H1 (cell line): Measurements from ENCODE around the gene SPATS2L. TPM values are rescaled to one million over a fixed set of nuclear protein-coding genes. Genes with fewer than 3 reads are reported as not detected.

Source experiments
- CTCF ChIA-PET: fragments of 300-600 bp; sonication (Branson Sonifier 250); formaldehyde crosslinking; loops from one replicate; lab custom pipeline; 2021; ENCODE audit not compliant: partially characterized antibody; lab: Charles Lee
- POLR2A ChIA-PET: fragments of 300-600 bp; sonication (Branson Sonifier 250); formaldehyde crosslinking; loops from one replicate; lab custom pipeline; 2021; ENCODE audit warnings: inconsistent platforms; ENCODE audit not compliant: partially characterized antibody; lab: Charles Lee
- DNase-seq, 2 experiments: peaks; one replicate each; pipeline versions ENCODE4 v3.0.0 to v3.0.0-alpha.2; 2010 to 2022; ENCODE audit warnings: low spot score in 2 of 2, low read depth in 1 of 2, mixed read lengths in 1 of 2
- FAIRE-seq: peaks from 2 replicates; lab custom pipeline; 2011; peaks lifted over from hg19 to GRCh38; lab: Jason Lieb, UNC
- H2AFZ ChIP-seq: 2 replicates; pipeline ENCODE4 v1.8.1; 2012; ENCODE audit warnings: low read length, inconsistent platforms
- H2AK5ac ChIP-seq: 2 replicates; pipeline ENCODE4 v1.6.1; 2013; ENCODE audit warnings: low read depth, low read length
- H2BK120ac ChIP-seq: replicated peaks from 2 replicates; pipeline ENCODE3; 2013; ENCODE audit warnings: low read depth, low read length, inconsistent platforms
- H2BK12ac ChIP-seq: 2 replicates; pipeline ENCODE4 v1.6.1; 2013; ENCODE audit warnings: low read depth, low read length
- H2BK15ac ChIP-seq: 2 replicates; pipeline ENCODE4 v1.6.1; 2013; ENCODE audit warnings: low read length
- H2BK20ac ChIP-seq: 2 replicates; pipeline ENCODE4 v1.6.1; 2013; ENCODE audit warnings: low read length
- H2BK5ac ChIP-seq: 2 replicates; pipeline ENCODE4 v1.6.1; 2013; ENCODE audit warnings: low read depth, low read length
- H3K14ac ChIP-seq: 2 replicates; pipeline ENCODE4 v1.6.1; 2013; ENCODE audit warnings: inconsistent platforms; ENCODE audit not compliant: insufficient read length
- H3K18ac ChIP-seq: 2 replicates; pipeline ENCODE4 v1.6.1; 2013; ENCODE audit warnings: low read length; ENCODE audit errors: extremely low read depth
- H3K23ac ChIP-seq: 2 replicates; pipeline ENCODE4 v1.6.1; 2013; ENCODE audit warnings: inconsistent platforms; ENCODE audit not compliant: insufficient read length
- H3K23me2 ChIP-seq: 2 replicates; pipeline ENCODE4 v1.6.1; 2013; ENCODE audit warnings: low read depth, low read length
- H3K27ac ChIP-seq: 2 replicates; pipeline ENCODE4 v1.6.1; 2011; ENCODE audit warnings: low read depth, low read length, inconsistent platforms
- H3K27me3 ChIP-seq, 4 experiments: replicated peaks in 1 of 4; 1 replicate in 1 of 4; 2 replicates in 3 of 4; pipeline versions ENCODE4 v1.6.1 to v1.8.1; 2011 to 2013; ENCODE audit warnings: low read length in 3 of 4, mild to moderate bottlenecking in 3 of 4, inconsistent platforms in 2 of 4, mixed read lengths in 2 of 4, moderate library complexity in 1 of 4; ENCODE audit not compliant: control insufficient read depth in 3 of 4, insufficient read depth in 3 of 4; ENCODE audit errors: extremely low read depth in 1 of 4
- H3K36me3 ChIP-seq, 4 experiments: 2 replicates each; pipeline versions ENCODE4 v1.6.1 to v1.8.1; 2011 to 2013; ENCODE audit warnings: mild to moderate bottlenecking in 4 of 4, low read length in 3 of 4, moderate library complexity in 2 of 4, control low read depth in 1 of 4, inconsistent platforms in 1 of 4; ENCODE audit not compliant: insufficient read depth in 4 of 4, control insufficient read depth in 2 of 4
- H3K4ac ChIP-seq: replicated peaks from 2 replicates; pipeline ENCODE3; 2013; ENCODE audit warnings: low read length, low read depth, mixed read lengths, inconsistent platforms; ENCODE audit not compliant: insufficient read length
- H3K4me1 ChIP-seq, 4 experiments: replicated peaks in 1 of 4; 1 replicate in 1 of 4; 2 replicates in 3 of 4; pipeline versions ENCODE4 v1.6.1 to v1.8.1; 2011 to 2013; ENCODE audit warnings: low read length in 3 of 4, inconsistent platforms in 2 of 4, mixed read lengths in 1 of 4; ENCODE audit not compliant: insufficient read depth in 4 of 4, control insufficient read depth in 3 of 4
- H3K4me2 ChIP-seq, 2 experiments: 2 replicates each; pipeline versions ENCODE4 v1.6.1 to v1.8.1; 2011 to 2013; ENCODE audit warnings: low read depth in 2 of 2, low read length in 2 of 2, control low read depth in 1 of 2, inconsistent platforms in 1 of 2, mild to moderate bottlenecking in 1 of 2; ENCODE audit not compliant: insufficient read depth in 1 of 2
- H3K4me3 ChIP-seq, 4 experiments: fragments of 200-600, 300-600 bp in 1 of 4; sonication (generic), shearing (Covaris generic), sonication (Bioruptor Twin) in 1 of 4; 2 replicates each; pipeline versions ENCODE4 v1.5.1 to v1.8.1; 2011 to 2016; ENCODE audit warnings: low read length in 4 of 4, low read depth in 3 of 4, control low read depth in 2 of 4, inconsistent platforms in 2 of 4, mild to moderate bottlenecking in 2 of 4, mixed read lengths in 1 of 4, moderate library complexity in 1 of 4; ENCODE audit not compliant: insufficient read depth in 2 of 4; ENCODE audit errors: extremely low read depth in 1 of 4
- H3K56ac ChIP-seq: replicated peaks from 2 replicates; pipeline ENCODE3; 2013; ENCODE audit warnings: low read depth, mild to moderate bottlenecking, mixed read lengths, low read length, inconsistent platforms; ENCODE audit not compliant: insufficient read length
- H3K79me1 ChIP-seq: 2 replicates; pipeline ENCODE4 v1.6.1; 2013; ENCODE audit warnings: low read depth, low read length, control low read depth
- H3K79me2 ChIP-seq, 2 experiments: 2 replicates each; pipeline versions ENCODE4 v1.6.1 to v1.8.1; 2012 to 2013; ENCODE audit warnings: low read length in 2 of 2, mild to moderate bottlenecking in 2 of 2, inconsistent platforms in 1 of 2; ENCODE audit not compliant: insufficient read depth in 2 of 2, control insufficient read depth in 1 of 2
- H3K9ac ChIP-seq, 4 experiments: replicated peaks in 1 of 4; 1 replicate in 1 of 4; 2 replicates in 3 of 4; pipeline versions ENCODE4 v1.6.1 to v1.8.1; 2011 to 2013; ENCODE audit warnings: low read depth in 3 of 4, low read length in 3 of 4, control low read depth in 2 of 4, mild to moderate bottlenecking in 2 of 4, moderate library complexity in 2 of 4, inconsistent platforms in 1 of 4; ENCODE audit errors: extremely low read depth in 1 of 4
- H3K9me3 ChIP-seq, 2 experiments: 2 replicates each; pipeline versions ENCODE4 v1.6.1 to v1.8.1; 2012 to 2013; ENCODE audit warnings: mild to moderate bottlenecking in 2 of 2, moderate library complexity in 2 of 2, control low read depth in 1 of 2, inconsistent platforms in 1 of 2, low read depth in 1 of 2, low read length in 1 of 2, mixed read lengths in 1 of 2; ENCODE audit not compliant: insufficient read depth in 2 of 2
- H4K20me1 ChIP-seq, 2 experiments: replicated peaks in 1 of 2; 2 replicates each; pipeline versions ENCODE3 to v1.8.1; 2011 to 2013; ENCODE audit warnings: inconsistent platforms in 2 of 2, low read length in 2 of 2, mild to moderate bottlenecking in 1 of 2; ENCODE audit not compliant: insufficient read depth in 2 of 2, control insufficient read depth in 1 of 2
- H4K5ac ChIP-seq: 2 replicates; pipeline ENCODE4 v1.6.1; 2013; ENCODE audit warnings: low read length, low read depth, mixed read lengths, inconsistent platforms; ENCODE audit not compliant: insufficient read length
- H4K8ac ChIP-seq: 2 replicates; pipeline ENCODE4 v1.8.0; 2013; ENCODE audit warnings: mild to moderate bottlenecking, moderate library complexity, low read length, inconsistent platforms; ENCODE audit not compliant: insufficient read depth; ENCODE audit errors: extremely low read depth
- H4K91ac ChIP-seq: replicated peaks from 2 replicates; pipeline ENCODE3; 2013; ENCODE audit warnings: low read length, mixed read lengths, inconsistent platforms; ENCODE audit not compliant: insufficient read length
- GABPA ChIP-seq: IDR thresholded peaks from 2 replicates; pipeline ENCODE4 v1.6.1; 2011; ENCODE audit warnings: mild to moderate bottlenecking, low read length, moderate library complexity, borderline replicate concordance; ENCODE audit not compliant: insufficient read depth
- POLR2AphosphoS5 ChIP-seq: IDR thresholded peaks from 2 replicates; pipeline ENCODE4 v1.6.1; 2011; ENCODE audit warnings: low read depth, low read length
- WGBS, 2 experiments: shearing (Covaris generic) in 1 of 2; methylation state at CpG; one replicate each; pipeline versions ENCODE4 v1.1.6 to v1.1.7; 2013 to 2015; ENCODE audit warnings: low lambda C conversion rate in 2 of 2, mixed read lengths in 2 of 2, inconsistent platforms in 1 of 2, low coverage in 1 of 2, missing lambda C conversion rate in 1 of 2; ENCODE audit not compliant: insufficient replicate concordance in 2 of 2, insufficient coverage in 1 of 2, insufficient read length in 1 of 2; ENCODE audit errors: extremely low coverage in 1 of 2, missing lambda C conversion rate in 1 of 2; 5-methylcytosine and 5-hydroxymethylcytosine counted together
- polyA plus RNA-seq, 7 experiments: library from polyadenylated mRNA; depleted of rRNA in 3 of 7; stranded (reverse) in 5 of 7; unstranded in 2 of 7; fragments of >200 nt in 5 of 7; fragments of 200-250 nt in 2 of 7; gene quantifications; 1 replicate in 5 of 7; 2 replicates in 1 of 7; 4 replicates in 1 of 7; pipeline versions ENCODE4 v1.2.1 to v1.2.3, GENCODE V29; 2011 to 2013; ENCODE audit warnings: missing spikeins in 2 of 7, mixed read lengths in 2 of 7
- total RNA-seq: library from RNA; stranded (reverse); fragmentation: NEBNext Ultra II Directional; extraction: Animal tissue kit (Norgen Biotek cat#: 25700); gene quantifications from 2 replicates; pipeline ENCODE4 v1.2.1, GENCODE V29; 2021

The SPATS2L gene
- total and polyA plus RNA-seq, 2 of the 8 experiments (the other 6 are each of a cell fraction or from before 2014, with no cell fraction given): 67.3 to 189 TPM

- no peak for FAIRE-seq
- Histone ChIP-seq H2BK5ac (no peak overlapping the region), H3K79me1 (no peaks in the 10 kb centered on the region), H3K36me3 (peaks cover 2 to 38% (median 20%) of the 10 kb centered on the region in 4 experiments; a peak in 7 of 8 replicates), H3K9ac (no peak overlapping the region), H2AFZ (no peak overlapping the region), H3K79me2 (no peaks in the 10 kb centered on the region), H3K23ac (no peak overlapping the region), H3K18ac (no peak overlapping the region), H3K4me3 (no peak overlapping the region), H2BK20ac (no peak overlapping the region), H2BK120ac (no peak overlapping the region), H3K4me1 (peaks cover 0 to 4% (median 1%) of the 10 kb centered on the region in 4 experiments; a peak in 3 of 7 replicates), H3K4me2 (no peak overlapping the region), H4K91ac (no peak overlapping the region), H2BK12ac (no peak overlapping the region), H2BK15ac (no peak overlapping the region), H3K27me3 (no peaks in the 10 kb centered on the region), H3K14ac (no peak overlapping the region), H3K27ac (no peak overlapping the region), H3K9me3 (no peaks in the 10 kb centered on the region), H4K20me1 (peaks cover 0 to 2% of the 10 kb centered on the region in 2 experiments), H4K8ac (no peak overlapping the region), H4K5ac (no peak overlapping the region), H2AK5ac (no peak overlapping the region), H3K4ac (no peak overlapping the region), H3K56ac (no peak overlapping the region), H3K23me2 (no peaks in the 10 kb centered on the region)
- TF ChIP-seq GABPA: no peak
- peak; percentile 31; the same call in 1 of the 2 replicates for TF ChIP-seq POLR2AphosphoS5
- DNase-seq: no peak
- POLR2A ChIA-PET: no interaction called here
- 87% methylated on average over 4 of the region's 4 CpGs; no CpG with 5 or more reads in 1 of the 2 experiments for WGBS, 2 experiments
- CTCF ChIA-PET: interaction anchor here (0.7 to 2.2 kb wide), 3 partner anchors 13 to 78 kb away, joined by 3 to 8 read pairs (median 5); no protein-coding TSS in a partner anchor
These were observed 148.7 kb downstream of the SPATS2L start for GRCh38 chr2:200454927-200455801.
